ENCODE data around the gene ALB.

The ALB gene

DNA sequence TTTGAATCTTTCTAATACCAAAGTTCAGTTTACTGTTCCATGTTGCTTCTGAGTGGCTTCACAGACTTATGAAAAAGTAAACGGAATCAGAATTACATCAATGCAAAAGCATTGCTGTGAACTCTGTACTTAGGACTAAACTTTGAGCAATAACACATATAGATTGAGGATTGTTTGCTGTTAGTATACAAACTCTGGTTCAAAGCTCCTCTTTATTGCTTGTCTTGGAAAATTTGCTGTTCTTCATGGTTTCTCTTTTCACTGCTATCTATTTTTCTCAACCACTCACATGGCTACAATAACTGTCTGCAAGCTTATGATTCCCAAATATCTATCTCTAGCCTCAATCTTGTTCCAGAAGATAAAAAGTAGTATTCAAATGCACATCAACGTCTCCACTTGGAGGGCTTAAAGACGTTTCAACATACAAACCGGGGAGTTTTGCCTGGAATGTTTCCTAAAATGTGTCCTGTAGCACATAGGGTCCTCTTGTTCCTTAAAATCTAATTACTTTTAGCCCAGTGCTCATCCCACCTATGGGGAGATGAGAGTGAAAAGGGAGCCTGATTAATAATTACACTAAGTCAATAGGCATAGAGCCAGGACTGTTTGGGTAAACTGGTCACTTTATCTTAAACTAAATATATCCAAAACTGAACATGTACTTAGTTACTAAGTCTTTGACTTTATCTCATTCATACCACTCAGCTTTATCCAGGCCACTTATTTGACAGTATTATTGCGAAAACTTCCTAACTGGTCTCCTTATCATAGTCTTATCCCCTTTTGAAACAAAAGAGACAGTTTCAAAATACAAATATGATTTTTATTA is 28.3 kb downstream of the ALB start:
- DNase-seq (ENCODE audit: low read depth), result no peak

GRCh38 chr4:73433140-73433539 is 29.1 kb downstream of the ALB start:
- DNase-seq (ENCODE audit: low read depth), result no peak

GRCh38 chr4:73434311-73434710 is 30.2 kb downstream of the ALB start:
- DNase-seq (ENCODE audit: low read depth), result no peak

- no peak for DNase-seq (ENCODE audit: low read depth)
Observed at GRCh38 chr4:73435984-73436383, 31.9 kb downstream of the ALB start, which contains the start of gene AFP. Gene AFP, plus strand, starts transcription at chr4:73436221. Its CDS starts 42 bp downstream, at chr4:73436263.

DNA sequence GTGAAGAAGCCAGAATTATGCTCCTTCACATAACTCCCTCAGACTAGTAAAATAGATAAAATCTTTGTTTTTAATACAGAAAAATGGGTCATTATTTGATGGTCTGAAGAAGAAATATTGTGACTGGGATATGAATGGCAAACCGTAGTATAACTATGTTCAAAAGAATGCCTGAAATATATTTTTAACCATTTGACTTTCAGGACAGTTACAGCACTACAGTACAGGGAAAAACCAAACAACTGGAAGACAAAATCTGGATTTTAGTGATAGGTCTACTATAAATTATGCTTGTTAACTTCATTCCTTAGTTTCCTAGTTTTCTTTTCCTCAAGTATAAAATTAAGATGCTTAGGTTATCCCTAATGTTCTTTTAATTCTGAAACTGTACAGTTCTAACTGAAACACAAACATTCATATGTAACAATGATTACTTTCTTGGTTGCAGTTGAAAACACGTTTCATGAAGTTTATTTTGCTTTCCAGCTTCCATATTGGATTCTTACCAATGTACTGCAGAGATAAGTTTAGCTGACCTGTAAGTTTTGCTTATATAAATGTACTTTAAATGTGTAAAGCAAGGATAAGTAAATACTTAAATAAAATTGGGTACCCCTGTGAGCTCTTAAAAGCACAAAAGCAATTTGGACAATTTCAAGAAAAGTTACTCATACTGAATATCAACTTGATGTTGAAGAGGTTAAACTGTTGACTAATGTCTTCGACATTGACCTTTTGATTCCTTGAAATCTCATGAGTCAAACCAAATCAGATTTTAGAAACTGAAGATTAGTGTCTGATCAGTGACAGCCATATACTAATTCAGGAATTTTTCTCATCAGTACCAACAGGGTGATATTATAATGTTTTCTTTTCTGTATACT is 32.8 kb downstream of the ALB start:
- no peak for DNase-seq (ENCODE audit: low read depth)

DNA sequence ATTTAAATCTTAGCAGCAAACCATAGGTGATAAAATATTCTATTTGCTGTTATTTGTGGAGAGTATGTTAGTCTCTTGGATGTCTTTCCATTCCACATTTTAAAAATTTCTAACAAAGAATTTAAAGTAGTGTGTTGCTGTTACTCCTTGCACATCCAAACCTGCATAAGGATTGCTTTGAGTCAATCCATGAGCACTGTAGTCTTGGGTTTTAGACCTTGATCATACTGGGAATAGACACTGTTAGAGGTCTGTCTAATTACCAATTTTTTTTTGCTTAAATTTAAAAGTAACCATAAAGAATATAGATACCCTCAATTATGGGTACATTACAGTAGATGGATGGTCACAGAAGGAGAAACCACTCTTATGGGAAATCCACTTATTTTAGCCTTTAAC is 33.5 kb downstream of the ALB start:
- no peak for DNase-seq (ENCODE audit: low read depth)

DNA sequence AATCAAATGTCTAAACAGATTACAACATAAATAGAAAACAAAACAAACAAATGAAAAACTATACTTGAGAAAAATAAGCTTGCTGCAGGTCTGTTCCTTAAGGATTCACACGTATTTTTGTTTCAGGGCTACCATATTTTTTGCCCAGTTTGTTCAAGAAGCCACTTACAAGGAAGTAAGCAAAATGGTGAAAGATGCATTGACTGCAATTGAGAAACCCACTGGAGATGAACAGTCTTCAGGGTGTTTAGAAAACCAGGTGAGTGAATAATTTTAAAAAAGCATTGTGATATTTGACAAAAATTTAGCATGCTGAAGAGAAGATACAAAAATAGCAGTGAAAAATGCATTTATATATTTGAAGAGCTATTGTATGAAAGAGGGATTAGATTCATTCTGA is 34.0 kb downstream of the ALB start:
- DNase-seq (ENCODE audit: low read depth), result no peak

DNA sequence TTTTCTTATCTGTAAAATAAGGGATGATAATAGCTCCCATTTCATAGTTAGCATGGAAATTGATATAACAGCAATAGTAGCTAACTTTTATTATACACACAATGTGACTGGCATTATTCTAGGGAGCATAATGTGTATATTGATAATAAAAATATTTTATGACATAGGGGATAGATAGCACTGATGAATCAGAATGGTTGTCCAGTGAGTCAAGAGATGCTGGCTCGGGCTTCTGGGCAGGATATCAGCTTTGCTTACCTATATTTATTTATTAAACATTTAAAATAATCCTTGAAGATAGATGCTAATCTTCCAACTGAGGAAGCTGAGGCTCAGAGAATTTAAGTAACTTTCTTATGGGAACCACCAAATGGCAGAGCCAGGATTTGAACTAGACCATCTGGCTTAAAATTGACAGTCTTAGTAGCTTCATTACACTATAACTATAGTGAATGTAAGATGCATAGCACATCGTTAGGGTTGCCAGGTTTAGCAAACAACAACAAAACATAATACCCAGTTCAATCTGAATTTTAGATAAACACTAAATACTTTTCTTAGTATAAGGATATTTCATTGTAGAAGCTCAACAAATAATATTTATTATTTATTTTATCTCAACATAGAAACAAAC is 34.6 kb downstream of the ALB start:
- no peak for DNase-seq (ENCODE audit: low read depth)

- DNase-seq (ENCODE audit: low read depth), result no peak
Observed at GRCh38 chr4:73439445-73439844, 35.4 kb downstream of the ALB start.

DNA sequence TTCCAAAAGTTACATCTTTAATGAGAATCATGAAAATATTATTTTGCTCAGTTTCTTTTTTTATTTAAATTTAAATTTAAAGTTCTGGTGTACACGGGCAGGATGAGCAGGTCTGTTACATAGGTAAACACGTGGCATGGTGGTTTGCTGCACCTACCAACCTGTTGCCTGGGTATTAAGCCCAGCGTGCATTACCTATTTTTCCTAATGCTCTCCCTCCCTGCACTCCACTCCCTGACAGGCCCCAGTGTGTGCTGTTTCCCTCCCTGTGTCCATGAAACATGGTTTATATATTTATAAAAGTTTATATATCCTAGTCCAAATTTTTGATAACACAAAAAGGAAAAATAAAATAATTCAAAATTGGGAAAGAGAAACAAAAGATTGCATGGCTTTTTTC is 35.9 kb downstream of the ALB start:
- DNase-seq (ENCODE audit: low read depth), result no peak

GRCh38 chr4:73440653-73441052 is 36.6 kb downstream of the ALB start:
- DNase-seq (ENCODE audit: low read depth), result no peak

DNA sequence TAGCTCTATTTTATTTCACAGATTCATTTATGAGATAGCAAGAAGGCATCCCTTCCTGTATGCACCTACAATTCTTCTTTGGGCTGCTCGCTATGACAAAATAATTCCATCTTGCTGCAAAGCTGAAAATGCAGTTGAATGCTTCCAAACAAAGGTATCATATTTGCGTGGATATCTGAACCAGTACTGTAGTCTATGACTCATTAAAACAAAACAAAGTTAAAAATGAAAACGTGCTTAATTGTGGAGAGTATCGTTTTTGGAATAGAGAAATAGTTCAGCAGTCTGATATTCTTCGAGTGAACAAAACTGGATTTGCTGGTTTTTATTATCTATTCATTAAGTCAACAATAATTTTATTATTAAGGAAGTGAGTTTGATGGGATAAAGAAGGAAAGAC is 38.2 kb downstream of the ALB start:
- DNase-seq (ENCODE audit: low read depth), result no peak

GRCh38 chr4:73443224-73443623 is 39.1 kb downstream of the ALB start:
- no peak for DNase-seq (ENCODE audit: low read depth)

DNA sequence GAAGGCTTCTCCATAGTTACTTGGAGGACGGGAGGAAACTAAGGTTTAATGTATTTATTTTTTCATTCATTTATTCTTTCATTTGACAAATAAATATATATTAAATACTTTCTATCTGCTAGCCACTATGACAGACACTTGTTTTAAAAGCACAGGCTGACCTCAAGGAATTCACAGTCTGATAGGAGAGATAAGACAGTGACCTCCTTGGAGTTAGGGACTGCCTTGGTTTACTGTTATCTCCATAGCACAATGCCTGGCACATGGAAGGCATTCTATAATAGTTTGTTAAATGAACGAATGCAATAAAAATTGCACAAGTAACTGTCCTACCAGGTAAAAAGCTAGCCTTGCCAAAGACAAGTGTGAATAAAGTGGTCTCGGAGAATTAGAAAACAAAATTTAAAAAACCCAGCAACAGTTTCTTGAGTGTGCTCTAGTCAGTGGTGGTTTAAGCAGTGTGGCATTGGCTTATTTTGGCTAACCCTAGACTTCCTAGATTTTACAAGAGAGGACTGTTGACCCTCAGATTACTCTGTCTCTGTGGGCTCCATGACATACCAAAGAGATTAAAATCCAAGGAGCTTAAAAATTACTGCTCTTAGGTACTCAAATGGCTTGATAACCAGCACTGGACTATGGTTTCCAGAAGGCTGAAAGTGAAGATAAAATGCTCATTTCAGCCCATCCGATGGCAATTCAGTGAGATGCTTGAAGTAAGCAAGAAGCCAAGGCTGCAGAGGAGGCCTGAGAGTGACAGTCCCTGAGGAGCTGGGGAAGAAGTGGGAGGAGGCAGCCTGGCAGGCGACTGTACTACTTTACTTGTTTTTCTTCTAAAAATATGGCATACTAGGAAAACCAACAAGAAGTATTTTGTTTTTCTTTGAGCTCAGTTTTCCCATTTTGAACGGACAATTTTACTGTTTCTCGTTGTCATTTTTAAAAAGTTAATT is 41.6 kb downstream of the ALB start:
- no peak for DNase-seq (ENCODE audit: low read depth)

GRCh38 chr4:73446336-73446938 is 42.4 kb downstream of the ALB start:
- DNase-seq (ENCODE audit: low read depth), result no peak

DNA sequence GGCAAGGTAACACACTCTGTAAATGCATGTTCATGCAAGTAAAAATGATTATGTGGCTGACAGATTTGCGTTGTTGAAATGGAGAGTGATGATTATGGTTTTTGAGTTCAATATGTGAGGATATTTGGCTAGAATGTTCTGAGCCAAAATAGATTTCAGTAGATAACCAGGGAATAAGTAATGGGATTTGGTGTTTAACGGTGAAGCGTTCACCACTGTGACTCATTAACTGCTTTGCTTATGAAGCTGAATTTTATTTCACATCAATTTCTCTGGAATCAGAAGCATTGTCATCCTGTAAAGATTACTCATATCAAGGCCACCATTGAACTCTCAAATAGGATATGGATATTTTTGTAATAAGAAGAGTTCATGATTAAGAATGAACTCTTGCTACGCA is 43.6 kb downstream of the ALB start:
- DNase-seq (ENCODE audit: low read depth), result no peak

- DNase-seq (ENCODE audit: low read depth), result no peak
Observed at GRCh38 chr4:73448448-73449203, 44.5 kb downstream of the ALB start.

DNA sequence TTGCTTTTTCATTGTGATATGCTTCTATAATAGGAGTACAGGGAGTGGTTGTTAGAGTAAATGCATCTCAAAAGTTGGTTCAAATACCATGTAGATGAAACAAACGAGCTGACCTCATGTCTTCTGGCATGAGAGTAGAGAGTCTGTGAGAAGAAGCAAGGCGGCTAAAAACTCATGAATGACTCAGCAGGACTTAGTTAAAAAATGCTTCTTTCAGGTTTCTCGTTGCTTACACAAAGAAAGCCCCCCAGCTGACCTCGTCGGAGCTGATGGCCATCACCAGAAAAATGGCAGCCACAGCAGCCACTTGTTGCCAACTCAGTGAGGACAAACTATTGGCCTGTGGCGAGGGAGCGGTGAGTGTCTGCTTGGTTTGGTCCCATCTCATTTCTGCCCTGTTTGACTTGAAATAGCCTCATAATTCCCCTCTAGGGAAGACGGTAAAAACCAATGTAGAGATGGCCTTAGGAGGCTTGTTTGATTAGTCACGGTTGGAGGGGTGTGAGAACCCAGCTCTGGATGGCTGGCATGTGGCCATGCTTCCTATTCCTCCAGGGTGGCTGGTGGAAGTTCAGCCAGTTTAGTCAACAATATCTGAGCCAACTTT is 46.4 kb downstream of the ALB start:
- DNase-seq (ENCODE audit: low read depth), result no peak

DNA sequence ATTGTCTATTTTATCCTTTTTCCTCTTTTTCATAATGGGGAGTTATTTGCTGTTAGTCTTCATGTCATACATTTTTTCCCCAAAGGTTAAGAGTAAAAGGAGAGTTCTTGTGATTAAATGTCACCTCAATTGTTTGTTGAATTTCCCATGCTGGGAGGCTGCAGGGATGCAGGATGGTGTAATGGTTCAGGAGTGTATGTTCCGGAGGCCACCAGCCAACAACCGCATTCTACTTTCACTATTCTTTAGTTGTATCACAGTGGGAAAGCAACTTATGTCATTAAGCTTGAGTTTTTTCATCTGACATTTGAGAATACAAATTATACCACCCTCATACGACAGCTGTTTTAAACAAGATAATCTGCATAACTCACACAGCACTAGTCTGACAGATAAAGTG is 47.3 kb downstream of the ALB start:
- DNase-seq (ENCODE audit: low read depth), result no peak
